Stomach (tissue), 4 donors: Measurements from ENCODE around the gene TBCK.

ENCODE experiments used
- EP300 ChIP-seq: sonication (generic); formaldehyde crosslinking; IDR thresholded peaks from one replicate; pipeline ENCODE4 v1.6.1; 2017; ENCODE audit warnings: antibody characterized with exemption
- TF ChIP-seq, protein P1 (sequence below), 7 experiments: fragments of 450-650 bp in 4 of 7; fragments of 200-600 bp in 3 of 7; sonication (generic) in 3 of 7; IDR thresholded peaks; one replicate each; pipeline ENCODE4 v1.5.1; 2016 to 2019; ENCODE audit warnings: antibody characterized with exemption in 7 of 7, control low read depth in 2 of 7, mild to moderate bottlenecking in 1 of 7

DNA sequence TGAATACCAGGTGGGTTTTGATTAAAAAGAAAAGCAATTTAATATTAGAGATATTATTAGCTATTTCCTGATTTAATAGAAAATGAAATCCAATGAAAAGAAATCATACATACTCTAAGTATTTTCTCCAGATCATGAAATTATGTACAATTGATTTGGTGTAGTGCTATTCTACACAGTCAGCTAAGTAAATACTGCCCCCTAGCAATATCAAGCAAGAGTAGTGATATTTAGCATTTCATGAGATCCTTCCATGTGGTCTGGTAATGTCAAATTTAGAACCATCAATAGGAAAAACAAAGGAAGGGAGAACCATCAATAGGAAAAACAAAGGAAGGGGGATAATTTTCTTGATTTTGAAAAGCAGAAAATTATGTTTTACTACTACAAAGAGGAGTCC, 114.6 kb downstream of the TBCK start:
- TF ChIP-seq, protein P1, sequence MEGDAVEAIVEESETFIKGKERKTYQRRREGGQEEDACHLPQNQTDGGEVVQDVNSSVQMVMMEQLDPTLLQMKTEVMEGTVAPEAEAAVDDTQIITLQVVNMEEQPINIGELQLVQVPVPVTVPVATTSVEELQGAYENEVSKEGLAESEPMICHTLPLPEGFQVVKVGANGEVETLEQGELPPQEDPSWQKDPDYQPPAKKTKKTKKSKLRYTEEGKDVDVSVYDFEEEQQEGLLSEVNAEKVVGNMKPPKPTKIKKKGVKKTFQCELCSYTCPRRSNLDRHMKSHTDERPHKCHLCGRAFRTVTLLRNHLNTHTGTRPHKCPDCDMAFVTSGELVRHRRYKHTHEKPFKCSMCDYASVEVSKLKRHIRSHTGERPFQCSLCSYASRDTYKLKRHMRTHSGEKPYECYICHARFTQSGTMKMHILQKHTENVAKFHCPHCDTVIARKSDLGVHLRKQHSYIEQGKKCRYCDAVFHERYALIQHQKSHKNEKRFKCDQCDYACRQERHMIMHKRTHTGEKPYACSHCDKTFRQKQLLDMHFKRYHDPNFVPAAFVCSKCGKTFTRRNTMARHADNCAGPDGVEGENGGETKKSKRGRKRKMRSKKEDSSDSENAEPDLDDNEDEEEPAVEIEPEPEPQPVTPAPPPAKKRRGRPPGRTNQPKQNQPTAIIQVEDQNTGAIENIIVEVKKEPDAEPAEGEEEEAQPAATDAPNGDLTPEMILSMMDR (IDR thresholded peaks at IDR 0.05): peak in 1 of 7 experiments; percentile 5
- no peak for TF ChIP-seq EP300
